ENCODE results near the gene CPNE5.

DNA sequence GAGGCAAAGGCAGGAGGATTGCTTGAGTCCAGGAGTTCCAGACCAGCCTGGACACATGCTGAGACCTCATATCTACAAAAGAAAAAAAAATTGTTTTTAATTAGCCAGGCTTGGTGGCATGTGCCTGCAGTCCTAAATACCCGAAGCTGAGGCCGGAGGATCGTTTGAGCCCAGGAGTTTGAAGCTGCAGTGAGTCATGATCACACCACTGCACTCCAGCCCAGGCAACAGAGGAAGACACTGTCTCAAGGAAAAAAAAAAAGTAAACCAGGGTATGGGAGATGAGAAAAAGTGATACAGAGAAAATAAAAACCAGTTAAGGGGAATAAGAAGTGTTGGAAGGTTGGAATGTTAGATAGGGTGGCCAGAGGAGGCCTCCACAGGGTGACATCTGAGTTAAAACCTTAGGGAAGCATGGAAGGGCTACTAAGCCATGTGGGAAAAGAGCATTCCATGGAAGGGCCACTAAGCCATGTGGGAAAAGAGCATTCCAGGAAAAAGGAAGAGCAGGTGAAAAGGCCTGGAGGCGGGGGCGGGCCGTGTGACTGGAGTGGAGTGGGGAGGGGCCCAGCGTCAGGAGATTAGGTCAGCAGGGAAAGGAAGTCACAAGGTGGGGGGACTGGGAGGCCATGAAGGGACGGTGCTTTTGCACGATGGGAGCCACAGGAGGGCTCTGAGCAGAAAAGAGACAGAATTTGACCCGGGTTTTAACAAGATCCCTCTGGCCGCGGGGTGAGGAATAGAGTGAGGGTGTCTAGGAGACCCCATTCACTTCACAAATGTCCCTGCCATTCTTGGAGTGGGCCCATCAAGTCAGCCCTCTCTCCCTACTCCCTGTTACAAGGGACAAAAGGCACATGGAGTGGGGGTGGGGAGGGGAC is 18.3 kb downstream of the CPNE5 start:
- TF ChIP-seq CTCF (IDR thresholded peaks at IDR 0.05) = no peak
- TF ChIP-seq POLR2A (IDR thresholded peaks at IDR 0.05) = no peak
- no peak for TF ChIP-seq POLR2AphosphoS5 (IDR thresholded peaks at IDR 0.05)

Data from prostate gland (tissue), 2 donors.